Measurements from ENCODE around the gene DISP2. TPM values are rescaled to one million over a fixed set of nuclear protein-coding genes. Genes with fewer than 3 reads are reported as not detected.
A peak's percentile ranks its signal among the peaks of the same experiment; 100 is the strongest.

The DISP2 gene
- total RNA-seq, 1 experiment from 2014 or later, result 10.0 TPM

DNA sequence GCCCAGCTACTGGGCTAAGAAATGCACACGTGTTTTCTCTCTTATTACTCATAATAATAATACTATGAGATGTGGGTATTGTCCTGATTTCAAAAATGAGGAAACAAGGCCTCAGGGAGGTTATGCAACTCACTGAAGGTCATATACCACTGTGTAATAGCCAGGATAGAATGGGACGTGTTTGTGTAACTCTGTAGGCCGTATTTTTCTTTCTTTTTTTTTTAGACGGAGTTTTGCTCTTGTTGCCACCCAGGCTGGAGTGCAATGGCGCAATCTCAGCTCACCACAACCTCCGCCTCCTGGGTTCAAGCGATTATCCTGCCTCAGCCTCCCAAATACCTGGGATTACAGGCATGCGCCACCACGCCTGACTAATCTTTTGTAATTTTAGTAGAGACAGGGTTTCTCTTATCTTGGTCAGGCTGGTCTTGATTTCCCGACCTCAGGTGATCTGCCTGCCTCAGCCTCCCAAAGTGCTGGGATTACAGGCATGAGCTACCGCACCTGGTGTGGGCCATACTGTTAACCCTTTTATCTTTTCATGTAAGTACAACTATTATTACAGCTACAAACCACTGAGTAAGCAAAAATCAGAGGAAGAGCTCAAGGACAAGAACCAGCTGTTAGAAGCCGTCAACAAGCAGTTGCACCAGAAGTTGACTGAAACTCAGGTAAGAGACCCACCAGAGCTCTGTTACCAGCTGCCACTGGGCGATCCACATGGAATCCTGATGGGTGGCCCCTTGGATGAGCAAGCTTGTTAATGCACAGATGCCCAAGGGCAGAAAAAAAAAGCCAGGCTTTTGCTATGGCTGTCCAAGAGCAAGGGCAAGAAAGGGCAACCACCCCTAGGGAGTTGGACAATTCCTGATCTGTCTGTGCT, 31.2 kb downstream of the DISP2 start:
- 0 out of 2 replicates have a peak, but pooled peaks have one; percentile 35 for ATAC-seq
- H3K9me3 ChIP-seq (ENCODE audit: control insufficient read depth, insufficient read depth, low read depth, low read length), result no peaks in the 10 kb centered on the region
- ChIA-PET CTCF (no interaction called here), POLR2A (no interaction called here)
- peaks cover 42% of the 10 kb centered on the region for H3K36me3 ChIP-seq (ENCODE audit: control insufficient read depth, insufficient read depth, low read length)
- in situ Hi-C loops (cut with HindIII; ENCODE audit: low pct_unique_long_range_greater_than_20kb, low sequenced_read_pairs), result no loop called here
- no TSS peak for BruUV-seq (replicated peaks)
- no peak for DNase-seq (ENCODE audit: low read depth, low spot score)
- no peaks in the 10 kb centered on the region for H3K27me3 ChIP-seq (ENCODE audit: control insufficient read depth, insufficient read depth, low read length)
- intact Hi-C loops (cut with micrococcal nuclease; ENCODE audit: unreplicated experiment), result no loop called here
- TF ChIP-seq, protein P1, sequence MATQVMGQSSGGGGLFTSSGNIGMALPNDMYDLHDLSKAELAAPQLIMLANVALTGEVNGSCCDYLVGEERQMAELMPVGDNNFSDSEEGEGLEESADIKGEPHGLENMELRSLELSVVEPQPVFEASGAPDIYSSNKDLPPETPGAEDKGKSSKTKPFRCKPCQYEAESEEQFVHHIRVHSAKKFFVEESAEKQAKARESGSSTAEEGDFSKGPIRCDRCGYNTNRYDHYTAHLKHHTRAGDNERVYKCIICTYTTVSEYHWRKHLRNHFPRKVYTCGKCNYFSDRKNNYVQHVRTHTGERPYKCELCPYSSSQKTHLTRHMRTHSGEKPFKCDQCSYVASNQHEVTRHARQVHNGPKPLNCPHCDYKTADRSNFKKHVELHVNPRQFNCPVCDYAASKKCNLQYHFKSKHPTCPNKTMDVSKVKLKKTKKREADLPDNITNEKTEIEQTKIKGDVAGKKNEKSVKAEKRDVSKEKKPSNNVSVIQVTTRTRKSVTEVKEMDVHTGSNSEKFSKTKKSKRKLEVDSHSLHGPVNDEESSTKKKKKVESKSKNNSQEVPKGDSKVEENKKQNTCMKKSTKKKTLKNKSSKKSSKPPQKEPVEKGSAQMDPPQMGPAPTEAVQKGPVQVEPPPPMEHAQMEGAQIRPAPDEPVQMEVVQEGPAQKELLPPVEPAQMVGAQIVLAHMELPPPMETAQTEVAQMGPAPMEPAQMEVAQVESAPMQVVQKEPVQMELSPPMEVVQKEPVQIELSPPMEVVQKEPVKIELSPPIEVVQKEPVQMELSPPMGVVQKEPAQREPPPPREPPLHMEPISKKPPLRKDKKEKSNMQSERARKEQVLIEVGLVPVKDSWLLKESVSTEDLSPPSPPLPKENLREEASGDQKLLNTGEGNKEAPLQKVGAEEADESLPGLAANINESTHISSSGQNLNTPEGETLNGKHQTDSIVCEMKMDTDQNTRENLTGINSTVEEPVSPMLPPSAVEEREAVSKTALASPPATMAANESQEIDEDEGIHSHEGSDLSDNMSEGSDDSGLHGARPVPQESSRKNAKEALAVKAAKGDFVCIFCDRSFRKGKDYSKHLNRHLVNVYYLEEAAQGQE (IDR thresholded peaks at IDR 0.05; ENCODE audit: insufficient read depth in 1 of 2, low read depth in 2 of 2, low read length in 1 of 2), result no peak
- TF ChIP-seq TCF7L2 (IDR thresholded peaks at IDR 0.05; ENCODE audit: low read depth, low read length), result no peak
- no peak for TF ChIP-seq POLR2AphosphoS5 (IDR thresholded peaks at IDR 0.05; ENCODE audit: low read depth, low read length)
- TF ChIP-seq SIN3A (IDR thresholded peaks at IDR 0.05; ENCODE audit: borderline replicate concordance, insufficient read depth, low read depth, low read length), result no peak
- TF ChIP-seq, protein P2, sequence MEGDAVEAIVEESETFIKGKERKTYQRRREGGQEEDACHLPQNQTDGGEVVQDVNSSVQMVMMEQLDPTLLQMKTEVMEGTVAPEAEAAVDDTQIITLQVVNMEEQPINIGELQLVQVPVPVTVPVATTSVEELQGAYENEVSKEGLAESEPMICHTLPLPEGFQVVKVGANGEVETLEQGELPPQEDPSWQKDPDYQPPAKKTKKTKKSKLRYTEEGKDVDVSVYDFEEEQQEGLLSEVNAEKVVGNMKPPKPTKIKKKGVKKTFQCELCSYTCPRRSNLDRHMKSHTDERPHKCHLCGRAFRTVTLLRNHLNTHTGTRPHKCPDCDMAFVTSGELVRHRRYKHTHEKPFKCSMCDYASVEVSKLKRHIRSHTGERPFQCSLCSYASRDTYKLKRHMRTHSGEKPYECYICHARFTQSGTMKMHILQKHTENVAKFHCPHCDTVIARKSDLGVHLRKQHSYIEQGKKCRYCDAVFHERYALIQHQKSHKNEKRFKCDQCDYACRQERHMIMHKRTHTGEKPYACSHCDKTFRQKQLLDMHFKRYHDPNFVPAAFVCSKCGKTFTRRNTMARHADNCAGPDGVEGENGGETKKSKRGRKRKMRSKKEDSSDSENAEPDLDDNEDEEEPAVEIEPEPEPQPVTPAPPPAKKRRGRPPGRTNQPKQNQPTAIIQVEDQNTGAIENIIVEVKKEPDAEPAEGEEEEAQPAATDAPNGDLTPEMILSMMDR (IDR thresholded peaks at IDR 0.05), result no peak
- no peak overlapping the region for H3K4me3 ChIP-seq (ENCODE audit: low read depth in 2 of 2, low read length in 2 of 2)
- no peak overlapping the region for H3K27ac ChIP-seq (ENCODE audit: low read length)
- H3K4me1 ChIP-seq (ENCODE audit: control insufficient read depth, insufficient read depth, low read length), result peaks cover 8% of the 10 kb centered on the region; the same call in 1 of the 2 replicates

DNA sequence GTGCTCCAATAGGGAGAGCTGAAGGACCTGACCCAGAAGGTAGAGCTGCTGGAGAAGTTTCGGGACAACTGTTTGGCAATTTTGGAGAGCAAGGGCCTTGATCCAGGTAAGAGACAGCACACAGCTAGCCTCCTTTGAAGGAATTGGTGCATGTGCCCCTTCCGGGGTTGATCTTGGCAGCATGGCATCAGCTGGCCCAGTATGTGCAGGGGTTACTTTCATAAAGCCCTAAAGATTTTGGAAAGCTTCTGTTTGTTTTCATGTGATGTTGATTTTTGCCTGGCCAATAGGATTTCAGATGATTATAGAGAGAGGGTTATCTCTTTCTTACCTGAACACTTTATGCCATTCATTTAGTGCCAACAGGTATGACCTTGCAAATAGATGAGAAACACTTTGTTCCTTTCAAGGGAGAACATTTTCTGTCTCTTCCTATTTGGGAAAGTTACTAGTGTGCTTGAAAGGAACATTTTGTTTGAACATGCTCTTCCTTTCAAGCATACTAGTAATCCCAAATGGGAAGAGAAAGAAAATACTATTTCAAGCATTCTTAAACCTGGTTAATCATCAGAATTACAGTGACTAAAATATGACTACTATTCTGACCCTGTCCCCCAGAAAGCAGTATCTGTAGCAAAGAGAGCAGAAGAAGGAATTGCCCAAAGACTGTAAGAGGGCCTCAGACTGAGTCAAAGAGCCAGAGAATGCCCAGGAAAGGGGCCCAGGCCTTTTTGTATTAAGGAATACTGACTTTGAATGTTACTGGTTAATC, 32.0 kb downstream of the DISP2 start:
- Histone ChIP-seq H3K9me3 (ENCODE audit: control insufficient read depth, insufficient read depth, low read depth, low read length) (no peaks in the 10 kb centered on the region), H3K27me3 (ENCODE audit: control insufficient read depth, insufficient read depth, low read length) (no peaks in the 10 kb centered on the region), H3K4me1 (ENCODE audit: control insufficient read depth, insufficient read depth, low read length) (peaks cover 2% of the 10 kb centered on the region; the same call in 1 of the 2 replicates), H3K36me3 (ENCODE audit: control insufficient read depth, insufficient read depth, low read length) (peaks cover 40% of the 10 kb centered on the region), H3K27ac (ENCODE audit: low read length) (no peak overlapping the region), H3K4me3 (ENCODE audit: low read depth in 2 of 2, low read length in 2 of 2) (no peak overlapping the region)
- ATAC-seq, result no peak
- CTCF ChIA-PET, result no interaction called here
- intact Hi-C loops (cut with micrococcal nuclease; ENCODE audit: unreplicated experiment), result no loop called here
- no peak for DNase-seq (ENCODE audit: low read depth, low spot score)
- no peak for TF ChIP-seq SIN3A (IDR thresholded peaks at IDR 0.05; ENCODE audit: borderline replicate concordance, insufficient read depth, low read depth, low read length)
- in situ Hi-C loops (cut with HindIII; ENCODE audit: low pct_unique_long_range_greater_than_20kb, low sequenced_read_pairs), result no loop called here
- POLR2A ChIA-PET, result no interaction called here
- no TSS peak for BruUV-seq (replicated peaks)

Measured in Panc1 (cell line).